Caki2 (cell line): ENCODE results near the gene MINDY2. TPM values are rescaled to one million over a fixed set of nuclear protein-coding genes. Genes with fewer than 3 reads are reported as not detected.
"Not testable (repeated sequence)": the region's sequence is repeated elsewhere in the genome, so short reads cannot be mapped to it uniquely, and the experiment has no call there.

Experiments
- DNase-seq: peaks from one replicate; pipeline ENCODE4 v3.0.0-alpha.2; 2015; ENCODE audit warnings: low read depth
- in situ Hi-C: cut with HindIII; loops from 2 replicates; pipeline ENCODE4 v1.10.0; 2016; ENCODE audit warnings: low sequenced_read_pairs, low pct_unique_long_range_greater_than_20kb, mixed read lengths
- total RNA-seq: library from RNA; depleted of rRNA; stranded (reverse); fragments of >200 nt; shearing (Covaris generic); gene quantifications from 2 replicates; pipeline ENCODE4 v1.2.3, GENCODE V29; 2014; ENCODE audit warnings: low replicate concordance

MINDY2 gene
- total RNA-seq, 1 experiment from 2014 or later: 12.6 TPM

DNA sequence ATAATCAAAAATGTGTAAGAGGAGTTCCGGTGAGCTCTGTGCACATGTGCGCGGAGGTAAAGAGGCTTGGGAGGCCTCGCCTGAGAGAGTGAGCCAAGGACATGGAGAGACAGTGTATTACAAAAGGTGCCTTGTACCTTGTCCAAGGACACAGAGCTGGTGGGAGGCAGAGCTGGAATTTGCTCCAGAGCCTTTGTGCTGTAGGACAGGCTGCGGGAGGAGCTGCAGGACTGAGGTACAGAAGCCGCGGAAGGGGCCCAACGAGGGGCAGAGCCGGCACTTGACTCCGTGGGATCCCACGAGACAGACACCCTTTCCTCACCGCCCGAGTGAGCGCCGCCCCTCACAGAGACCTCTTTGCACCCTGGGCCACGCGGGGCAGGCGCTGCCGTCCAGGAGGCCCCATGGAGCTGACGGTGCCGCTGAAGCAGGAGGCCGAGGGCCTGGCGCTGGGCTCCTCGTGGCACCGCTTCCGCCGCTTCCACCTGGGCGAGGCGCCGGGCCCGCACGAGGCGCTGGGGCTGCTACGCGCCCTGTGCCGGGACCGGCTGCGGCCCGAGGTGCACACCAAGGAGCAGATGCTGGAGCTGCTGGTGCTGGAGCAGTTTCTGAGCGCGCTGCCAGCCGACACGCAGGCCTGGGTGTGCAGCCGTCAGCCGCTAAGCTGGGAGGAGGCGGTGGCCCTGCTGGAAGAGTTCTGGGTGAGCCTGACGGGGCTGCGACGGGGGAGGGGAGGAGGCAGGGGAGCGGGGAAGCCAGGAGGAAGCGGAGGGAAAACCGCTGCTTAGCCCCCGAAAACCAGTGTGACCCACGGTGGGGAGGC lies 93.7 kb downstream of the MINDY2 start:
- in situ Hi-C loops: no loop called here
- no peak for DNase-seq

DNA sequence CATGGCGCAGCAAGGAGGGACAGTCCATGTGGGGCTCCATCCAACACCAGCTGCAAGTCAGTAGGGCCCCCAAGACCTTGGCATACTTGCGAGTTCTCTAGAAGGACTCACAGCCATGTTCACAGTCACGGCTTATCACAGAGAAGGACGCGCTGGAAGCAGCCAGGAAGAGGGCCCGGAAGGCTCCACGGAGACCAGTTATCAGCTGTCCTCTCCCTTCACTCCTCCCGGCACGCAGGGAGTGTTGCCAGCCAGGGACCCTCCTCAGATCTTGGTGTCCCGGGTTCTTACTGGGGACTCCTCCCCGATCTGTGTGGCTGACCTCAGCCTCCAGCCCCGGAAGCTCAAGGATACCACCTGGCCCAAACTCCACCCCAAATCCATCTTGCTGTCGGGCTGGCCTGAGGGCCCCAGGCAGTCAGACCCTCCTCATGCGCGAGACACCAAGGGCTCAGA lies 94.4 kb downstream of the MINDY2 start:
- in situ Hi-C loops: no loop called here
- DNase-seq: no peak

DNA sequence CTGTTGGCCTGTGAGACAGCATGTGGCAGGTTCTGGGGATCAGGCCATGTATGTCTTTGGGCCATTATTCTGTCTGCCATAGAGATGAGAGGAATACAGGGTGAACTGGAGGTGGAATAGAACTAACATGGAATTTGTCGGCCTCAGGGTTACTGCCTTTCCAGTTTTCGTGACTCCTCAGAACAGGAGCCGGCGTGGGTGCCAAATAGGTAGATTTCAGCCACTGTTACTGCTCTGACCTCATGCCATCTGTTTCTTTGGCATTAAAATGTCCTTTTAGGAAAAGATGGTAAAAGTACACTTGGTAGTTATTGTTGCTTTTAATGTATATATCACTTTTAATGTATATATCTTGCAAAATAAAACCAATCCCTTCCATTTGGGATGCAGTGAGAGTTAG lies 96.8 kb downstream of the MINDY2 start:
- no peak for DNase-seq
- in situ Hi-C loops: no loop called here

DNA sequence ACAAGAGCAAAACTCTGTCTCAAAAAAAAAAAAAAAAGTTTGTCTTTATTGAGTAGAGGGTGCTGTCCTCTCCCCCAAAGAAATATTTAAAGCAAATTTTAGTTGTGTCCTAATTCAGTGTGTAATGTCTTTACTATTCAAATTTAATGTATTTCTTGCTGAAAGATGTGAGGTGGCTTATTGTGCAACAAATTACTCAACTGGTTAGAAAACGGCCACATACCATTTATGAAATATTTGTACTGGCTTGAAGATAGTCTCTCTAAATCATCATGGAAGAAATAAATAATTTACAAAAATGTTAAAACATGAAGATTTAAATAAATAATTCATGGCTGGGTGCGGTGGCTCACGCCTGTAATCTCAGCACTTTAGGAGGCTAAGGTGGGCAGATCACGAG lies 99.3 kb downstream of the MINDY2 start:
- no peak for DNase-seq
- in situ Hi-C loops: no loop called here

DNA sequence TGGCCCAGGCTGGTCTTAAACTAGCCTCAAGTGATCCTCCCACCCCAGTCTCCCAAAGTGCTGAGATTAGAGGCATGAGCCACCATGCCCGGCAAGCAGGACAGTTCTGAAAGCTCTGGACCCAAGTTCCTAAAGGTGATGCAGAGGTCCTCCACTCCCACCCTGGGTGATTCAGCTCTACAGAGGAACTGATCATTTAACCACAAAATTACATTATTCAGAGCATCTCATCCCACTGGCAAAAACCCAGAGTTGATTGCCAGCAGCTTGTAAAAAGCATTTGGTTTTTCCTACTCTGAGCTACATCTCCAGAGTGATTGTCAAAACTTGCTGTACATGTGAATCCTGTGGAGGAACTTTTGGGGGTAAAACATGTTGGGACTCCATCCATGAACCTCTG lies 102.2 kb downstream of the MINDY2 start:
- in situ Hi-C loops: no loop called here
- DNase-seq: no peak

DNA sequence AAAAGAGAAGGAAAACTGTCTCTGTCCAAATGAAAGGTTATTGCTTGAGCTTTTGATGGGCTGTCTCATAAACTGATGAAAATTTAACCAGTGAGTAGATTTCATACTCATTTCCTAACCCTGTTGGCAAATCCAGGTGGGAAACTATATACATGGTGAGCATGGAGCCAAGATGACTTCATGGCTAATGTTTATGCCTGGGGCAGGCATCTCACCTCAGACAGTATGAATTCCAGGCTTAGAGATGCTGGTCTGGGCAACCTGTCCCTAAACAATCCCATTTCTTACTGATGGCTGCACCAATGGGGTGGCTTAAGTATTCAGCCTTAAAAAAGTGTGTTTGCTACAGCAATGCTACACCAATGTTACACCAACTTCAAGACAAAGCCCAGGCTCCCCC lies 104.2 kb downstream of the MINDY2 start:
- no peak for DNase-seq
- in situ Hi-C loops: no loop called here

DNA sequence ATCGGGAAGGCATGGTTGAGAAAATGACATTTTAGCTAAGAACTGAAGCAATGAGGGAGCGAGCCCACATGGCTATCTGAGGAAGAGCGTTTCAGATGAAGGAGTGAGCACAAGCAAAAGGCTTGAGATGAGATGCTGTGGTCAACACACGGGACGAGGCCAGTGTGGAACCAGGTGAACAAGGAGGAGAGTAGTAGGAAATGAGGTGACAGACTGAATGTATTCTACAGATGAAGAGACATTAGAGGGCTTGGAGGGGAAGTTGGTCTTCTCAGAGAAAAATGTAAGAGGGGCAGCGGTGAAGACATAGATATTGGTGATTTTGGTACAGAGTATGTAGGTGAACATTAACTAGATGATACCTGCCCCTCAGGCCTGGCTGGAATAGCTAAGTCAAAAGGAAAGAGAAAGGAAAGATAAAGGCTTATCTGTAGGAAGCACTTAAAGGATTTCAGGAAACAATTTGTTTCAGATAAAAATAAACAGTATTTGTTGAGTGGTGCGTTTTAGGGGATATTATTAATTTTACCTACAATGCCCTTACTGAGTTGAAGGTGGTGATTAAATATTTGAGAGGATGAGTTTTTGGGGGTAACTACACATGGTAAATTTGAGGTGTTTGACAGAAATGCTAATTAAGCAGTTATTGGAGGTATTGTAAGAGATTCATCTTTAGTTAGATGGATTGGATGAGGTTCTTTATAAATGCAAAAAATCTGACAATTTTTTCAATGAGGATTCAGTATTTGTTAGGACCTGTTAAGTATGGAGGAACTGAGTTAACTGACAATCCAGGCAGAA lies 105.4 kb downstream of the MINDY2 start:
- in situ Hi-C loops: no loop called here
- no peak for DNase-seq

DNA sequence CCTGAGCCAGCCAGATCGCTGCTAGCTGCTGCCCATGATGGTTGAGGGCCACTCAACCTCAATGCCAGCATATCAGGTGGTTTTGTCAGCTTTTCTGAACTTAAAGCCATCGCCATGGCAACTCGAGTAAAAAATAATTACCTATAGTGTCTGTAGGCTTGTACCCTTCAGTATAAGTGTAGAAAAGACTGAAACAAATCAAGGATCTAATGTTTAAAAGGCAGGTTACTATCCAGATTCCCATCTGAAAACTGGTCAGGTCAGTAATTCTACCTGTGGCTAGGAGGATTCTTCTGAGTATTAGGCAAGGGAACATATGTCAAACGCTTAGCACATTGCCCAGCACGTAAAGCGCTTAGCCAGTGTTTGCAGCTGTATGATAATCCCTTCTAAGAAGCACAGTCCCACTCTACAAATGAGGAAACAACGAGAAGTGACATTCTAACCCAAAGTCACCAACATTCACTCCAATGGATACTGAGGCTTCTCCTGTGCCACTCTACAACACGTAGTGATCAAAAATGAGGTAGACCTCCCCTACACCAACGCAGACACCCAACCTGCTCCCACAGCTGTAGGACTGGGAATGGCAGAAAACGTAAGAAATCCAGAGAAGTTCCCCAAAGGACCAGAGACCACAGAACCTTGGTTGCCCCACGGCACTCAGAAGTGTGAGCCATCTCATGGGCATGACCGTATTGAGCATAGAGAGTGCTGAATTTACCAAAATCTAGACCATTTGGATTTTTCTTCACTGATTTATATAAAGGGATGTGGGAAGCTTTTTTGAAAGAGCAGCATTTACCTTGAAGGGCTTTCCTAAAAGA lies 107.1 kb downstream of the MINDY2 start:
- in situ Hi-C loops: no loop called here
- DNase-seq: no peak

DNA sequence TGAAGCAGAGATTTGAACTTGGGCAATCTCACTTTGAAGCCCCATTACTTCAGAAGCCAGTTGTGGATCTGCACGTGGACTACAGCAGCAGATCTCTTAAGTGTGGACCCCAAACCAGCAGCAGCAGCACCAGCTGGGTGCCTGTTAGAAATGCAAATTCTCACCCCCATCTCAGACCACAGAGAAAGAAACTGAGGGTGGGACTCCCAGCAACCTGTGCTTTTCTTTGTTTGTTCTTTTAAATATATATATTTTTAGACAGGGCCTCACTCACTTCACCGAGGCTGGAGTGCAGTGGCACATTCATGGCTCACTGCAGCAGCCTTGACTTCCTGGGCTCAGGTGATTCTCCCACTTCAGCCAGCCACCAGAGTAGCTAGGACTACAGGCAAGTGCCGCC lies 109.2 kb downstream of the MINDY2 start:
- no peak for DNase-seq
- in situ Hi-C loops: no loop called here

DNA sequence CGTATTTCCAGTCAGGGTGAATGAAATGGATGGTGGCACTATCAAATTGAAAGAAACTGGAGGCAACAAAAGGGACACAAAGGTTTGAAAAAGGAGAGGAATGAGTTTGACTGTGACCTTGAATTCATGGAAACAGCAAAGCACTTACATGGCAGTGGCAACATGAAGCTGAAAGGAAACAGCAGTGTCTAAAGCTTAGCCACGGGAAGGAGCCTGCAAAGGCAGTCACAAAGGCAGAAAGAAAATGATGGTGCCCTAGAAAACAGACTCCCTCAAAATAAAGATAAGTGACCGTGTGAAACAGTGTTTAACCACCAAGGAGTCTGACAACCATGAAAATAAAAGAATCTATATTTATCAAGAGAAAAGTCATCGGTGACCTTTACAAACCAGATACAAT lies 111.1 kb downstream of the MINDY2 start:
- in situ Hi-C loops: no loop called here
- DNase-seq: no peak

DNA sequence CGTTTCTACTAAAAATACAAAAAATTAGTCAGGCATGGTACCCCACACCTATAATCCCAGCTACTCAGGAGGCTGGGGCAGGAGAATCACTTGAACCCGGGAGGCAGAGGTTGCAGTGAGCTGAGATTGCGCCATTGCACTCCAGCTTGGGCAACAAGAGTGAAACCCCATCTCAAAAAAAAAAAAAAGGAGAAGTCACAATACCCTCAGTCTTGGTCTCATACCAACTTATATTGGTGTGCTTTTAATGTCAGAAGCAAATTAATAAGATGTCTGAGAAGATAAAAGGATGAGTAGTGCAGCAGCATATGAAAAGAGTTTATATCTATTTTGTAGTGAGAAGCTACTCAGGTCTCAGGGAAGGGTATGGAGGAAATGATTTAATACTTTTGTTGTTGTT lies 112.8 kb downstream of the MINDY2 start:
- in situ Hi-C loops, DNase-seq: not testable (repeated sequence)

DNA sequence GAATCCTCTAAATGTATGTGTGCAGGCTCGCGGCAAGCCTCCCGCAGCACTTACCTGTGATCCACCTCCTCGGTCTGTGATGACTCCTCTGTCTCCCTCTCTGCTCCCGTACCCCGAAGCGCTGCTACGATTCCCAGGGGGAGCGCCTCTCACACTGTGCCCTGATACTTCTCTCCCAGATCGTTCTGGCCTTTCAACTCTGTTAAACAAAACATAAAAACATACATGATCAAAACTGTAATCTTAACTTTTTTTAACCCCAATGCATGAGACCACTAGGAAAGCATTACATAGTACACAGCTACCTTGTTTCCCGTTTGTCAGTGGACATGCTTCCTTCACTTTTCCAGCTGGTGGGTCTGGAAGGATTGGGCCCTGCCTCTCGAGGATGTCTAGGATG lies 115.8 kb downstream of the MINDY2 start:
- DNase-seq: no peak
- in situ Hi-C loops: no loop called here

DNA sequence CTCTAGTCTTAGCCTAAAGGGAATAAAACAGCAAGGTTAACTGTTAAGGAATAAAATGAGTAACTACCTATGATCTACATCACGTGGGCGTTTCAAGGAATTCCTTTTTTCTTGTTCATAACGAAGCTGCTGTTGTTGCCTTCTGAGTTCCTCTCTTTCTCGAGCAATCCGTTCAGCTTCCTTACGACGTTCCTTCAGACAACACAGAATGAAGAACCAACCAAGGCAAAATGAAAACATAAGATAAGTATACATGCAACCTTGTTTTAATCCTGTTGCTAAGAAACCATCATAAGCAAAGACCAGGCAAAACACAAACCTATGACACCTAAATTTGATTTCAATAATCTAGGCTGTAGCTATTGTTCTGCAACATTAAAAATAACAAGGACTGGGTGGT lies 118.3 kb downstream of the MINDY2 start:
- no peak for DNase-seq
- in situ Hi-C loops: no loop called here

DNA sequence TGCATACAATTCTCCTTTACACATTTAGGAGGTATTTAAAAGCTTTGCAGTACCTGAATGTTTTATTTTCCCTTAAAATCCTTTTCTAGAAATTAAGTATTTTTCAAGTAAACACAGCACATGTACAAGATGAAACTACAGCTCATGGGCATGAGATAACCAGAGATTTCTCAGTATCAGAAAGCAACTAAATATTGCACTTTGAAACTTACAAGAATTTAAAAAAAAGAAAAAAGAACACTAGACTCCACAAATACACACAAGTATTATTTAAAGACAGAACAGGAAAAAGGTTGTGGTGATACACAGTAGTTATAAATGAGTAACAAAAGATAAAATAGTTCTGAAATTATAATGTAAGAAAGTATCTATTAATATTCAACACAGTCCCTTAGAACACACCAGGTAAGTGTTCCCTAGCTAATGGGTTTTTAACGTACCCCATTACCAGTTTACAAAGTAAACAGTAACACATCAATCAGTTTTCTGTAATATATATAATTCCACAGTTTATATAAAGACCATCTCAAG lies 127.1 kb downstream of the MINDY2 start:
- DNase-seq: no peak
- in situ Hi-C loops: no loop called here

DNA sequence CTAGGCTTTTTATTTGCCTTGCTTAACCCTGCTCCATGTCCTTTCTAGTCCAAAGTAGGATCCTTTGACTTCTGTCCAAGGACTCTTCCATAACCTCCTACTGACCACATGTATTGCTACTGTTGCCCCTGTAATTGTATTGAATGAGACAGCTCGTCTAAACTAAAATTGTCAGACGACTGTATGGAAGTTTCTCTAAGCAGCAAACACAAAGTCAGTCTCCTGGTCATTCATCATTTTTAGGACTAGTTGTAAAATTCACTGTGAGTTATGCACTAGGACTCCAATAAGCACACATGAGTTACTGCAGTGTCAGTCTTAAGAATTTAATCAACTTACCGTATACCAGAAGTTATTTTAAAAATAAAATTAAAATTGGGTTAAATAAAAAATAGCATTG lies 129.5 kb downstream of the MINDY2 start:
- no peak for DNase-seq
- in situ Hi-C loops: no loop called here

DNA sequence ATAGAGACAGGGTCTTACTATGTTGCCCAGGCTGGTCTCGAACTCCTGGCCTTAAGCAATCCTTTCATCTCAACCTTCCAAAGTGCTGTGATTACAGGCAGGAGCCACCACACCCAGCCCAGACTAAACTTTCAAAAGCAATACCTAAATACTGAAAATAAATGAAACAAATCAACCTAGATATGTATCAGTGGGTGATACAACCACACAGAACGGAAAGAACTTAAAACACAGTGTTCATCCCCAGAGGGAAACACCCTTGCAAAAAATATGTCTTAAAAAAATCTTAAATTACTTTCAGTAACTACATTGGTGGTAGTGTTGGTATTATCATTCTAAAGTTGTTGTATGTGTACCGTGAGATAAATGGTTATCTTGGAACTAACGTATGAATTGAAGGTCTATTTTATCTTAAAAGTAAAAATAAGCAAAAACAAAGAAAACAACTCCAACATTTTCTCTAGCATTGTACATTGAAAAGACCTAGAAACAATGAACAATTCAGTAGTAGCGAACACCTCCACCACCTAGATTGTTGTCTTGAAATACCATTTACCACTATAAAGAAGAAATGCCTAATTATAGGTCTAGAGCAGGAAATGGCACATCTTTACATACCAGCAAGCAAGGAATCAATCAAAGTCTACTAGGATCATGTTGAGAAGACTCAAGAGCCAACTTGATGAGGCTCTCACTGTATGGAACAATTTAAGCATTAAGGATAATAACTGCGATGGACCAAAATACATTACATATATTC lies 137.6 kb downstream of the MINDY2 start:
- in situ Hi-C loops: no loop called here
- DNase-seq: no peak

DNA sequence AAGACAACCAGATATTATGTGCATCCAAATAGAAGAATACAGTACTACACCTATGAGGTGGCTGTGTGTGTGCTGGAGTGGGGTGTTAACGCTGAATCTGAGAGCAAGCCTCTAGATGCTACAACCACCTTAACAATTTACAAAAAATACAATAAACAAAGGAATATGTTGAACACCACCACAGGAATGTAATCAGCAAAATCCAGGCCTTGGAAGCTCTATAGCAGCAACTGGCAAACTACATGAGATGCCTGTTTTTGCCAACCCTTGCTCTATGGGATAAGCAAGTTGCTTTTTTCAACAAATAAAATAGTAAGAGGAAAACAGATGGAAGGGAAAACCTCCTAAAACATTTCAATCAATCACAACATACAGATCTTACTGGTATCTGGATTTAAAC lies 138.5 kb downstream of the MINDY2 start:
- DNase-seq: no peak
- in situ Hi-C loops: no loop called here

DNA sequence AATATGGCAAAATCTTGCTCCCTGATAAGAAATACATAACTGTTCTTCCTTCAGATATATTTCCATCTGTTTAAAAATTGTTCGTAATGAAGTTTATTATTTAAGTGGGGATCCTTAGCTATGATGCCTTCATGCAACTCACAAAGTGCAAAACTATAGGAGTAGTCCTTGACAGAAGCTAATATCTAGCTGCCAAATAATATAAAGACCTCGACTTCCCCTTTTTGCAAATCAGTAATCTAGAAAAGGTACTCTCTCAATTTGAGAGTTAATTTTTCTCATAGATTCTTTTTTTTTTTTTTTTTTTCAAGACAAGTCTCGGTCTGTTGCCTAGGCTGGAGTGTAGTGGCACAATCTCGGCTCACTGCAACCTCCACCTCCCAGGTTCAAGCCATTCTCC lies 139.4 kb downstream of the MINDY2 start:
- no peak for DNase-seq
- in situ Hi-C loops: no loop called here
